ENCODE results near the gene HOXC12.

GRCh38 chr12:54006559-54007220 lies 52.0 kb downstream of the HOXC12 start:
- no peak for TF ChIP-seq POLR2A (IDR thresholded peaks at IDR 0.05; ENCODE audit: low read length)
- TF ChIP-seq GATA1 (IDR thresholded peaks at IDR 0.05; ENCODE audit: low read depth, low read length), result no peak
